ENCODE results near the gene DCTN3. TPM values are rescaled to one million over a fixed set of nuclear protein-coding genes. Genes with fewer than 3 reads are reported as not detected.
A peak's percentile ranks its signal among the peaks of the same experiment; 100 is the strongest.

Gene DCTN3
- total and polyA plus RNA-seq, 9 of the 15 experiments (the other 6 are each of a cell fraction or from before 2014, with no cell fraction given) = 11.0 to 51.0 (median 41.9) TPM

DNA sequence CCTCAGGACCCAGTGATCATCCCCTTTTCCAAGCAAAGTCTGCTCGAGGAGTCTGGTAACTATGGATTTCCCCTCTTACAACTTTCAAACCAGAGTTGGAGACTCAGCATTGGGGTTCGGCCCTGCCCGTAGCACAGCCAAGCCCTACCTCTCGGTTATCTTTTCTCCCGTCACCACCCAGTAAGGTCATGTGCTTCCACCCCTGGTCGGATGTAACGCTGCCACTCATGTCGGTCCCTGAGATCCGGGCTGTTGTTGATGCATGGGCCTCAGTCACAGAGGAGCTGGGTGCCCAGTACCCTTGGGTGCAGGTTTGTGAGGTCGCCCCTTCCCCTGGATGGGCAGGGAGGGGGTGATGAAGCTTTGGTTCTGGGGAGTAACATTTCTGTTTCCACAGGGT is 27.4 kb upstream of the DCTN3 start:
- CTCF ChIA-PET (ENCODE audit: low intra/inter-chr PET ratio) = interaction anchor here (1.0 to 1.2 kb wide), 2 partner anchors 17 to 54 kb away, joined by 3 read pairs; no protein-coding TSS in a partner anchor
- ATAC-seq = peak; percentile 26; the same call in 2 of the 3 replicates
- Histone ChIP-seq H3K79me2 (ENCODE audit: control insufficient read depth, insufficient read depth, low read length) (peaks cover 21% of the 10 kb centered on the region), H3K9me1 (ENCODE audit: control insufficient read depth, insufficient read depth, low read length) (peaks cover 7% of the 10 kb centered on the region), H2AFZ (ENCODE audit: low read depth, low read length) (peak overlapping the region; percentile 97), H3K4me1 (replicated peaks in 1 of 2; ENCODE audit: control insufficient read depth in 2 of 2, insufficient read depth in 2 of 2, low read length in 2 of 2) (peaks cover 29 to 39% of the 10 kb centered on the region in 2 experiments), H4K20me1 (replicated peaks; ENCODE audit: control insufficient read depth, insufficient read depth, low read length) (no peaks in the 10 kb centered on the region), H3K9me3 (replicated peaks; ENCODE audit: control insufficient read depth, insufficient read depth, low read depth, low read length) (no peaks in the 10 kb centered on the region), H3K27me3 (ENCODE audit: control insufficient read depth in 2 of 2, insufficient read depth in 2 of 2, low read length in 2 of 2) (no peaks in the 10 kb centered on the region), H3K27ac (ENCODE audit: extremely low read depth, low read depth, low read length) (peak overlapping the region; percentile 75; the same call in 2 of the 3 replicates), H3K36me3 (ENCODE audit: control insufficient read depth, insufficient read depth, low read length) (peaks cover 27% of the 10 kb centered on the region; the same call in 2 of the 3 replicates), H3K4me3 (peak overlapping the region; percentile 84), H3K4me2 (ENCODE audit: insufficient read depth, low read length) (peak overlapping the region; percentile 92), H3K9ac (ENCODE audit: insufficient read depth in 1 of 2, low read depth in 2 of 2, low read length in 2 of 2) (peak overlapping the region; percentile 80 to 90)
- intact Hi-C loops (cut with micrococcal nuclease) = no loop called here
- POLR2A ChIA-PET = interaction anchor here (0.6 to 1.2 kb wide), 4 partner anchors 12 to 41 kb away, joined by 3 to 4 read pairs (median 3); no protein-coding TSS in a partner anchor
- no TSS peak for BruUV-seq (replicated peaks)
- in situ Hi-C loops (cut with MboI) = no loop called here
- 3% methylated on average over 3 of the region's 10 CpGs for WGBS (ENCODE audit: insufficient coverage, low coverage, missing lambda C conversion rate)
- FAIRE-seq = peak; percentile 6
- DNase-seq (ENCODE audit: extremely low read depth in 1 of 4, low spot score in 3 of 4) = peak in 2 of 4 experiments; percentile 35 to 60
- TF ChIP-seq, protein P1, sequence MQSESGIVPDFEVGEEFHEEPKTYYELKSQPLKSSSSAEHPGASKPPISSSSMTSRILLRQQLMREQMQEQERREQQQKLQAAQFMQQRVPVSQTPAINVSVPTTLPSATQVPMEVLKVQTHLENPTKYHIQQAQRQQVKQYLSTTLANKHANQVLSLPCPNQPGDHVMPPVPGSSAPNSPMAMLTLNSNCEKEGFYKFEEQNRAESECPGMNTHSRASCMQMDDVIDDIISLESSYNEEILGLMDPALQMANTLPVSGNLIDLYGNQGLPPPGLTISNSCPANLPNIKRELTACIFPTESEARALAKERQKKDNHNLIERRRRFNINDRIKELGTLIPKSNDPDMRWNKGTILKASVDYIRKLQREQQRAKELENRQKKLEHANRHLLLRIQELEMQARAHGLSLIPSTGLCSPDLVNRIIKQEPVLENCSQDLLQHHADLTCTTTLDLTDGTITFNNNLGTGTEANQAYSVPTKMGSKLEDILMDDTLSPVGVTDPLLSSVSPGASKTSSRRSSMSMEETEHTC (IDR thresholded peaks at IDR 0.05) = peak; percentile 63; the same call in 1 of the 2 replicates
- TF ChIP-seq CTBP1 (IDR thresholded peaks at IDR 0.05; ENCODE audit: borderline replicate concordance) (peak; percentile 23; the same call in 1 of the 2 replicates), JUND (IDR thresholded peaks at IDR 0.05; ENCODE audit: borderline replicate concordance, low read depth, low read length) (no peak), JUND (tag; IDR thresholded peaks at IDR 0.05; ENCODE audit: borderline replicate concordance, low read depth, low read length) (0 out of 3 replicates have a peak, but pooled peaks have one; percentile 10), RAD51 (IDR thresholded peaks at IDR 0.05; ENCODE audit: borderline replicate concordance, low read depth) (peak; percentile 27; the same call in 1 of the 2 replicates), HDAC6 (IDR thresholded peaks at IDR 0.05; ENCODE audit: low read depth, low read length) (no peak), NFXL1 (CRISPR knock-in tag; IDR thresholded peaks at IDR 0.05) (no peak), MAFK (IDR thresholded peaks at IDR 0.05; ENCODE audit: low read length) (no peak)
- TF ChIP-seq, protein P2, sequence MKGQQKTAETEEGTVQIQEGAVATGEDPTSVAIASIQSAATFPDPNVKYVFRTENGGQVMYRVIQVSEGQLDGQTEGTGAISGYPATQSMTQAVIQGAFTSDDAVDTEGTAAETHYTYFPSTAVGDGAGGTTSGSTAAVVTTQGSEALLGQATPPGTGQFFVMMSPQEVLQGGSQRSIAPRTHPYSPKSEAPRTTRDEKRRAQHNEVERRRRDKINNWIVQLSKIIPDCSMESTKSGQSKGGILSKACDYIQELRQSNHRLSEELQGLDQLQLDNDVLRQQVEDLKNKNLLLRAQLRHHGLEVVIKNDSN (CRISPR knock-in tag; IDR thresholded peaks at IDR 0.05) = peak; percentile 60
- TF ChIP-seq, protein P3, sequence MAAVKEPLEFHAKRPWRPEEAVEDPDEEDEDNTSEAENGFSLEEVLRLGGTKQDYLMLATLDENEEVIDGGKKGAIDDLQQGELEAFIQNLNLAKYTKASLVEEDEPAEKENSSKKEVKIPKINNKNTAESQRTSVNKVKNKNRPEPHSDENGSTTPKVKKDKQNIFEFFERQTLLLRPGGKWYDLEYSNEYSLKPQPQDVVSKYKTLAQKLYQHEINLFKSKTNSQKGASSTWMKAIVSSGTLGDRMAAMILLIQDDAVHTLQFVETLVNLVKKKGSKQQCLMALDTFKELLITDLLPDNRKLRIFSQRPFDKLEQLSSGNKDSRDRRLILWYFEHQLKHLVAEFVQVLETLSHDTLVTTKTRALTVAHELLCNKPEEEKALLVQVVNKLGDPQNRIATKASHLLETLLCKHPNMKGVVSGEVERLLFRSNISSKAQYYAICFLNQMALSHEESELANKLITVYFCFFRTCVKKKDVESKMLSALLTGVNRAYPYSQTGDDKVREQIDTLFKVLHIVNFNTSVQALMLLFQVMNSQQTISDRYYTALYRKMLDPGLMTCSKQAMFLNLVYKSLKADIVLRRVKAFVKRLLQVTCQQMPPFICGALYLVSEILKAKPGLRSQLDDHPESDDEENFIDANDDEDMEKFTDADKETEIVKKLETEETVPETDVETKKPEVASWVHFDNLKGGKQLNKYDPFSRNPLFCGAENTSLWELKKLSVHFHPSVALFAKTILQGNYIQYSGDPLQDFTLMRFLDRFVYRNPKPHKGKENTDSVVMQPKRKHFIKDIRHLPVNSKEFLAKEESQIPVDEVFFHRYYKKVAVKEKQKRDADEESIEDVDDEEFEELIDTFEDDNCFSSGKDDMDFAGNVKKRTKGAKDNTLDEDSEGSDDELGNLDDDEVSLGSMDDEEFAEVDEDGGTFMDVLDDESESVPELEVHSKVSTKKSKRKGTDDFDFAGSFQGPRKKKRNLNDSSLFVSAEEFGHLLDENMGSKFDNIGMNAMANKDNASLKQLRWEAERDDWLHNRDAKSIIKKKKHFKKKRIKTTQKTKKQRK (IDR thresholded peaks at IDR 0.05; ENCODE audit: borderline replicate concordance, low read depth, low read length) = no peak
- TF ChIP-seq, protein P4, sequence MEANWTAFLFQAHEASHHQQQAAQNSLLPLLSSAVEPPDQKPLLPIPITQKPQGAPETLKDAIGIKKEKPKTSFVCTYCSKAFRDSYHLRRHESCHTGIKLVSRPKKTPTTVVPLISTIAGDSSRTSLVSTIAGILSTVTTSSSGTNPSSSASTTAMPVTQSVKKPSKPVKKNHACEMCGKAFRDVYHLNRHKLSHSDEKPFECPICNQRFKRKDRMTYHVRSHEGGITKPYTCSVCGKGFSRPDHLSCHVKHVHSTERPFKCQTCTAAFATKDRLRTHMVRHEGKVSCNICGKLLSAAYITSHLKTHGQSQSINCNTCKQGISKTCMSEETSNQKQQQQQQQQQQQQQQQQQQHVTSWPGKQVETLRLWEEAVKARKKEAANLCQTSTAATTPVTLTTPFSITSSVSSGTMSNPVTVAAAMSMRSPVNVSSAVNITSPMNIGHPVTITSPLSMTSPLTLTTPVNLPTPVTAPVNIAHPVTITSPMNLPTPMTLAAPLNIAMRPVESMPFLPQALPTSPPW (CRISPR knock-in tag; IDR thresholded peaks at IDR 0.05) = no peak
- TF ChIP-seq, protein P5, sequence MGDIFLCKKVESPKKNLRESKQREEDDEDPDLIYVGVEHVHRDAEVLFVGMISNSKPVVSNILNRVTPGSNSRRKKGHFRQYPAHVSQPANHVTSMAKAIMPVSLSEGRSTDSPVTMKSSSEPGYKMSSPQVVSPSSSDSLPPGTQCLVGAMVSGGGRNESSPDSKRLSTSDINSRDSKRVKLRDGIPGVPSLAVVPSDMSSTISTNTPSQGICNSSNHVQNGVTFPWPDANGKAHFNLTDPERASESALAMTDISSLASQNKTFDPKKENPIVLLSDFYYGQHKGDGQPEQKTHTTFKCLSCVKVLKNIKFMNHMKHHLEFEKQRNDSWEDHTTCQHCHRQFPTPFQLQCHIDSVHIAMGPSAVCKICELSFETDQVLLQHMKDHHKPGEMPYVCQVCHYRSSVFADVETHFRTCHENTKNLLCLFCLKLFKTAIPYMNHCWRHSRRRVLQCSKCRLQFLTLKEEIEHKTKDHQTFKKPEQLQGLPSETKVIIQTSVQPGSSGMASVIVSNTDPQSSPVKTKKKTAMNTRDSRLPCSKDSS (IDR thresholded peaks at IDR 0.05; ENCODE audit: low read depth, partially characterized antibody) = no peak

Measured in K562 (cell line).